GM12891 (cell line): ENCODE measurements around the gene FKBP9.

Experiments used
- DNase-seq: peaks from one replicate; pipeline ENCODE4 v3.0.0; 2011; ENCODE audit warnings: low spot score; ENCODE audit not compliant: insufficient read length
- FAIRE-seq: peaks from 2 replicates; lab custom pipeline; 2011; peaks lifted over from hg19 to GRCh38; lab: Jason Lieb, UNC
- PAX5 ChIP-seq: IDR thresholded peaks from 2 replicates; pipeline ENCODE4 v1.6.1; 2011; ENCODE audit warnings: low read length, moderate library complexity, mild to moderate bottlenecking; ENCODE audit not compliant: insufficient read depth, severe bottlenecking
- POLR2A ChIP-seq: IDR thresholded peaks from 2 replicates; pipeline ENCODE4 v1.6.1; 2011; ENCODE audit warnings: low read depth, low read length, control low read depth
- POLR2AphosphoS5 ChIP-seq: IDR thresholded peaks from 2 replicates; pipeline ENCODE4 v1.6.1; 2011; ENCODE audit warnings: low read depth, low read length, control low read depth
- POU2F2 ChIP-seq: IDR thresholded peaks from 2 replicates; pipeline ENCODE4 v1.6.1; 2011; ENCODE audit warnings: low read depth, mild to moderate bottlenecking, control low read depth, low read length, moderate library complexity
- SPI1 ChIP-seq: IDR thresholded peaks from 2 replicates; pipeline ENCODE4 v1.6.1; 2011; ENCODE audit warnings: low read depth, low read length, control low read depth
- TAF1 ChIP-seq: IDR thresholded peaks from 2 replicates; pipeline ENCODE4 v1.6.1; 2011; ENCODE audit warnings: low read depth, low read length, control low read depth

The FKBP9 gene

DNA sequence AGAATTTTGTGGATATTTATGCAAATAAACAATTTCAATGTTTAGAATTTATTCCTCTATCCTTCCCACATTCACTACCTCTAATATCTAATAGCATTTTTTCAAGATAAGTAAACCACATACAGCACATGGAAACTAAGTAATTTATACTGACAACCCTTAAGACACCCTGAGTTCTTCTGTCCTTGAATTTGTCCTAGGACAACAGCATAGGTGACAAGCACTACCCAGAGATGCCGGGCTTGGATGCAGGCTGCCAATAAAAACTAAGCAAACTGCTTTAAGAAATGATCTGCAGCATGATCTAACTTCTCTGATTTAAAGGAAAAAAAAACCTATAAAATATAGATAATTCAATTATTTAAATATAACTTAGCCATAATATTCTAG, 82.7 kb downstream of the FKBP9 start:
- FAIRE-seq: no peak
- no peak for DNase-seq
- no peak for TF ChIP-seq TAF1
- no peak for TF ChIP-seq POLR2AphosphoS5
- TF ChIP-seq POLR2A: no peak
- TF ChIP-seq POU2F2: no peak
- no peak for TF ChIP-seq SPI1

DNA sequence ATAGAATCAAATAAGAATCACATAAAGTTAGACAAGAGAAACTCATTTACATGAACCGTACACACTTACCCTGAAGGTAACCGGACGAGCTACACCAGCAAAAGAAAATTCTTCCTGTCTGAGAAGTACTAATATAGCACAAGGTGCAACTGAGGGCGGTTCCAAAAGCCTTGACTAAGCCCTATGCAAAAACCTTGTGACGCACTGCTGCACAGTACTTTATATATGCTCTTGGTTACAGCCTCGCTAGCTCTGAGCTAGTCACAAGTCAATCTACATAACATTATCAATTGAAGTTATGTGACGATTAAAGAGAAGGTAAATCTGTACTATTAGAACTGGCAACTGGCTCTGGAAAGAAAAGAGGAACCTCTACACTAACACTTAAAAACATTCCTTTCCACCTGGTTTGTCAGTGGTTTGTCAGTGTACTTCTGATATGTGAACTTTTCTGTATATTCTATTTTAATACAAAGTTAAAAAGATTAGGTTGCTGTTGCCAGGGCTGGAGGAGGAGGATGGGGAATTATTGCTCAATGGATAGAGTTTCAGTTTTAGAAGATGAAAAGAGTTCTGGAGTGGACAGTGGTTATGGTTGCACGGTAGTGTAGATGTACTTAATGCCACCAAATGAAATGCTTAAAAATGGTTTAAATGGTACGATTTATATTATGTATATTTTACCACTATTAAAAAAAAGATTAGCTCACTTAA, 83.7 kb downstream of the FKBP9 start:
- TF ChIP-seq SPI1: no peak
- peak; percentile 87 for TF ChIP-seq POU2F2
- TF ChIP-seq POLR2A: peak; percentile 97
- TF ChIP-seq PAX5: peak; percentile 41
- TF ChIP-seq POLR2AphosphoS5: peak; percentile 96
- TF ChIP-seq TAF1: peak; percentile 78; the same call in 1 of the 2 replicates
- FAIRE-seq: peak; percentile 96
- DNase-seq: peak; percentile 22

DNA sequence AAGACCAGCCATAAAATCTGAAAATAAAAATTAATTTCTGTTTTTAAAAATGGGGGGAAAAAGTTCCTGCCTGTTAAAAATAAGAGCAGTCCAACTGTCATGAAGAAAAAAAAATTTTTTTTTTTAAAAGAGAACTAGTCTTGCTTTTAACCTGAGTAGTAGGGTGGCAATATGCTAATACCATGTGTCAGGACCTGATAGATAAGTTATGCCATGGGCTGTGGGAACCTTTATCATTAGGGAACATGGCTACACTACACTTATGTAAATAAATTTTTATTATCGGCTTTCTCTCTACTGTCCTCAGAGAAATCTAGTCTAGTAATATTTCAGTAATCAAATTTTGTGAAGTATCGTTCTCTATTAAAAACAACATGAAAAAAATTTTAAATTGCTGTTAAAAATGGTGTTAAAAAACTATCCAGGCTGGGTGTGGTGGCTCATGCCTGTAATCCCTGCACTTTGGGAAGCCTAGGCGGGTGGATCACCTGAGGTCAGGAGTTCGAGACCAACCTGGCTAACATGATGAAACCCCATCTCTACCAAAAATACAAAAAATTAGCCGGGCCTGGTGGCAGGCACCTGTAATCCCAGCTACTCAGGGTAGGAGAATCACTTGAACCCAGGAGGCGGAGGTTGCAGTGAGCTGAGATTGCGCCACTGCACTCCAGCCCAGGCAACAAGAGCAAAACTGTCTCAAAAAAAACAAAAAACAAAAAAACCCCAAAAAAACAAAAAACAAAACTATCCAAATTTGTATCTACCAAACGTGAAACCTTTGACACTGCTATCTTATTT, 84.6 kb downstream of the FKBP9 start:
- FAIRE-seq: no peak
- TF ChIP-seq POU2F2: no peak
- no peak for TF ChIP-seq PAX5
- TF ChIP-seq POLR2AphosphoS5: no peak
- TF ChIP-seq POLR2A: no peak
- no peak for DNase-seq

DNA sequence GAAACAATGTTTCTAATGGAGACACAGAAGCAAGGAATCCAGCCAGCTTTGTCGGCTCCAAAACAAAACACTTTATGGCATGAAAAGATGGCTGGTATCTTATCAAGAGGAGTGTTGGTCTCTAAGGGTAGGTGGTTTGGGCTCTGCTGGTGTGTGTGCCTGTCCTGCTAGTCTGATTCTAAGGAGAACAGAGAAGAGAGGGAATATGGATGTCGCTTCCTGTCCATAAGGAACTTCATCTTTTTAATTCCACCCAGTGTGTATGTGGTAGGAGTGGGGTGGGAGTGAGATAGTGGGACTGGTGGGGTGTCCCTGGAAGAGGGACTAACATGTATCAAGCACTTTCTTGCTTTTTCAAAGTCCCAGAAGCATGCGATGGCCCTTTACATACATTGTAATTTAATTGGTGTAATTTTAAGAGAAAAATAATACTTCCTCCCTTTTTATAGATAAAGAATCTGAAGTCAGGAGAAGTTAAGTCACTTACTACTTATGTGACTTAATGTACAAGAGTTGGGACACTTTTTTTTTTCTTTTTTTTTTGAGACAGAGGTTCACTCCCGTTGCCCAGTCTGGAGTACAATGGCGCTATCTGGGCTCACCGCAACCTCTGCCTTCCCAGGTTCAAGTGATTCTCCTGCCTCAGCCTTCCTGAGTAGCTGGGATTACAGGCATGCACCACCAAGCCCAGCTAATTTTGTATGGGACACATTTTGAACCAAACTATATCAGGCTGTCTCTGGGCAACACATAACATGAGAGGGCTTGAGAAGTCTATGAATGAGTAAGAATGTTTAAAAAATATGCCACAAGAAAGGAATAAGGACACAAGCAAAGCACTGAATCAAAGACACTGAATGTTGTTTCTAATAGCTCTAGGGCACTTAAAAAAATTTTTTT, 86.5 kb downstream of the FKBP9 start:
- FAIRE-seq (no peak), DNase-seq (no peak)
- TF ChIP-seq SPI1: no peak
- no peak for TF ChIP-seq TAF1
- no peak for TF ChIP-seq PAX5
- TF ChIP-seq POU2F2: no peak
- TF ChIP-seq POLR2AphosphoS5: no peak
- TF ChIP-seq POLR2A: no peak

DNA sequence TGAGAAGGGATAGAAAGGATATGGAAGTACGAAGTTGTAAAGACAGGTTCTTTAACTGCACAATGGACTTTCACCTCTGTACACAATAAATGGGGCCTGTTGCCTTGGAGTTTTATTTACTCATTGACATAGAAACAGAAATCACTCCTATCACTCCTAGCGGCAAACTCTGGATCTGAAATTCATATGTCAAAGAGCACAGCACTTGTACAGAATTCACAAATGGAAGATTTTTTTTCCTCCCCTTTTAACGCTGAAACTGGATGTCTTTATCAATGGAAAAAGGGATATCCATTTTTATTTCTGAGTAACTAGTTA, 87.1 kb downstream of the FKBP9 start:
- FAIRE-seq: no peak
- TF ChIP-seq SPI1 (no peak), TAF1 (no peak), PAX5 (no peak)
- DNase-seq: no peak

DNA sequence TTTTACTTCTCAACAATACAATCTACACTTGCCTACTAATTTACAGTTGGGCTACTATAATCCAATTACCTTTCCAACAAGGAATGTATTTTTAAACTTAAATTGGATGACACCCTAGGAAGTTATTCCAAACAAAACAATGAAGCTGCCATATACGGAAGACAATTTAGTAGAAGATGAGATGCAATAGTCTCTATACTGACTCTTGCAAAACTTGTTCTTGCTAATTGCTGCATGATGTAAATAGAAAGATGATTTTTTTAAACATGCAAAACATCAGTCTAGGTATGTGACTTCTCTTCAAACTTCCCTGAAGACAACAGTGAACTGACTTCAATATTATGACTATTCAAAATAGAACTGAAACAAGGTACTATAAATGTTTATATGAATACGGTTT, 87.7 kb downstream of the FKBP9 start:
- DNase-seq (no peak), FAIRE-seq (no peak)

DNA sequence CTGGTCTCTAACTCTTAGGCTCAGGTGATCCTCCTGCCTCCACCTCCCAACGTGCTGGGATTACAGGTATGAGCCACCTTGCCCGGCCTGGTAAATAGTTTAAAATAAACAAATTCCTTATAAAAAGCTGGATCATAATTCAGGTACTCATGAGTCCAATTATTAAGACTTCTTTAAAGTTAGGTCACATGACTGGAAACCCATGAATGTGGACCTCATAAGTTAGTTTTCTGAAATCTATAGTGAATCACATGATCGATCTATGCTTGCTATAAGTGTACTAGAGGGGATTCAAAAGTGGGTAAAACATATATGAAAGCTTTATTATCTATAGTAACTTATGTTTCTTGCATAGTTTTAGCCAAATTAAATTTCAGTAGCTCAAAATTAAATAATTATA, 91.0 kb downstream of the FKBP9 start:
- DNase-seq: no peak
- TF ChIP-seq POLR2AphosphoS5: no peak
- no peak for TF ChIP-seq POU2F2
- TF ChIP-seq TAF1: no peak
- no peak for TF ChIP-seq PAX5
- no peak for TF ChIP-seq SPI1
- no peak for TF ChIP-seq POLR2A
- FAIRE-seq: no peak

More for the DNA sequence above, 87.7 kb downstream of the FKBP9 start:
- TF ChIP-seq TAF1 (no peak), SPI1 (no peak), POLR2A (no peak), PAX5 (no peak), POLR2AphosphoS5 (no peak), POU2F2 (no peak)

DNA sequence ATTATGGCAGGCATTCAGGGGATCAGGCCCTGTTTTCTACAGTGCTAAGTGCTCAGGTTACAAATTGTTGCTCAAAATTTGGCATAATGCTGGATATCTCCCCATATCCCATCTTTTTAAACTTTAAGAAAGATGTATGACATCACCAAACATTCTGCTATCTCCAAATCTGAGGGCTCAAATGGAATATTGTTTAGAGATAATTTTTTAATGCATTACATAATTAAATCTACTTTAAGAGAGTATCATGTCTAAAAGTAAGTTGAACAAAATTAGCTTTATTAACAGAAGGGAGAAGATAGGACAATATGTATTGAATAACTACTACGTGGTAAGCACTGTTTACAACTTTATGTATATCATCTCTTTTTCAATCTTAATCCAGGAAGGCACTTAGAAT, 91.5 kb downstream of the FKBP9 start:
- DNase-seq (no peak), FAIRE-seq (no peak)
- TF ChIP-seq PAX5 (no peak), SPI1 (no peak)
